CD4-positive, alpha-beta T cell treated with Interleukin-2 at 100 ng/mL for 4 hours (primary cell): ENCODE results near the gene GPR63.

Source experiments
- DNase-seq: peaks from one replicate; pipeline ENCODE4 v3.0.0-alpha.2; 2020; ENCODE audit warnings: low spot score

The GPR63 gene

GRCh38 chr6:96821034-96821433 lies 16.2 kb downstream of the GPR63 start:
- no peak for DNase-seq

GRCh38 chr6:96816301-96816817 lies 20.9 kb downstream of the GPR63 start:
- no peak for DNase-seq

GRCh38 chr6:96814625-96815024 lies 22.7 kb downstream of the GPR63 start:
- no peak for DNase-seq

DNA sequence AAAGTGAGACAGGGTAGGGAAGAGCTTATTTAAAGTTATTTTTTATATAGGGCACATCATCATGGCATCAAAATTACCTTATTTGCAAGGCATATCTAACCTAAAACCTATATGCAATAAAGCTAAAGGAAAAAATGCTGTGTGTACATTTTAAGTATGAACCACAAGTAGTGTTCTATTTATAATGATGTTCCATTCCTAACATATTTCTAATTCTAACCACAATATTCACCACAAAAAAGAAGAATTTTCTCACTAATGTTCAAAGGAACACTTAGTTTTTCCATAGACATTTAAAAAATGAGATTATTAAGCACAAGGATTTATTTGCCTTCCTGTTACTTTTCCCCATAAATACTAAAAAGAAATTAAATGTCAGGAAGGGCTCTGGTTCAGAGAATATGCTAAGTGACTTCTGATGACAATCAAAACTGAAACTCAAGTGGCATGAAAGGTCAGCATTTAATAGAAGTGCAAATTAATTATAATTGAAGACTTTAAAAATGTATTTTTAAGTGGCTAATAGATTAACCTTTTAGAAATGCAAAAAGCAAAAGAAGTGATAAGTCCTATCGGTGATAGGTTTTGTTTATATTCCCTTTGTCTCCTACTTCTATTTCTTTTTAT lies 25.1 kb downstream of the GPR63 start:
- no peak for DNase-seq

DNA sequence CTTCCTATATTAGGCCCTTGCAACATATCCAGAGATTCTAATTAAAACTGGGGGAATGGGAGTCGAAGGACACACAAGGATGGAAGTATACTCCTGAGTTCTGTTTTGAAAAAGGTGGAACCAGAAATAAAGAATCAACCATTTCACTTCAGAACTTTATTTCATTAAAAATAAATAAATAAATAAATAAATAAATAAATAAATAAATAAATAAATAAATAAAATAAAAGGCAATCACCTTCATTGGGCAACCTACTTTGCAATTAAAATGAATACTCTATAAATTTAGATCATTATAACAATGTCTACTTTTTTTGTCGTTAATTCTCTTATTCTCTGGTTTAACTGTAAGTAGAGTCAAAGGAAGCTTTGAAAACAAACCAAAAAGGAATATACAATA lies 25.6 kb downstream of the GPR63 start:
- DNase-seq, result no peak

- no peak for DNase-seq
Observed at GRCh38 chr6:96811136-96811535, 26.1 kb downstream of the GPR63 start.

- DNase-seq, result no peak
Observed at GRCh38 chr6:96809119-96809518, 28.2 kb downstream of the GPR63 start.

DNA sequence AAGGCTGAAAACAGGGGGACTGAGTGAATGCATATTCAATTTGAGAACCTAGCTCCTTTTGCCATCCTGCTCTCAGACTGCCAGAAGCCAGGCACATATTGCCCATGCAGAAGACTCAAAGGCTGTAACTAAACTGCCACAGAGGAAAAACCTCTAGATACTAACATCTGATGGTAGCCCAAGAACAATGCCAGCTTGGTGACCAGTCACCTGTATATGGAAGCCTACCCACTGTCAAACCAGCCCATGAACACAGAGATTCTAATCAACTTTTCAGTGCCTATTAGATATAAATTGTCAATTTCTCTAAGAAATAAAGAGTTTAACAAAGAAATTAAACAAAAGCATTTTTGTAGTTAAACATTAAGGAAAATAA lies 34.2 kb downstream of the GPR63 start:
- DNase-seq, result no peak

- DNase-seq, result no peak
Observed at GRCh38 chr6:96795481-96795880, 41.8 kb downstream of the GPR63 start.

DNA sequence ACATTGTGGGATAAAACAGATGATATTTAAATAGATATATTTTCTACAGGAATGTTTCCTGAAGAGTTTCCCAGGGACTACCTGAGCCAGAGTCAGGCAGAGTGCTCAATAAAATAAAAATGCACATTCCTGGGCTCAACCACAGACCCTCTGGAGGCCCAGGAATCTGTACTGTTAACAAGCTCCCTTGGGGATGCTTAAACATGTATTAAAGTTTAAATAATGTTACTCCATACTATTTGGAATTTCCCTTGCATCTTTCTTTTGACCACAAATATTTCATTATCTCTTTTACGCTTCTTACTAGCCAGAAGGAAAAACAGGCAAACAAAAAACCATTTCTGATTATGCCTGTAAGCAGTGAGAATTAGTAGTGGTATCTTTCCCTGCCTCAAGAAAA lies 42.3 kb downstream of the GPR63 start:
- DNase-seq, result no peak

DNA sequence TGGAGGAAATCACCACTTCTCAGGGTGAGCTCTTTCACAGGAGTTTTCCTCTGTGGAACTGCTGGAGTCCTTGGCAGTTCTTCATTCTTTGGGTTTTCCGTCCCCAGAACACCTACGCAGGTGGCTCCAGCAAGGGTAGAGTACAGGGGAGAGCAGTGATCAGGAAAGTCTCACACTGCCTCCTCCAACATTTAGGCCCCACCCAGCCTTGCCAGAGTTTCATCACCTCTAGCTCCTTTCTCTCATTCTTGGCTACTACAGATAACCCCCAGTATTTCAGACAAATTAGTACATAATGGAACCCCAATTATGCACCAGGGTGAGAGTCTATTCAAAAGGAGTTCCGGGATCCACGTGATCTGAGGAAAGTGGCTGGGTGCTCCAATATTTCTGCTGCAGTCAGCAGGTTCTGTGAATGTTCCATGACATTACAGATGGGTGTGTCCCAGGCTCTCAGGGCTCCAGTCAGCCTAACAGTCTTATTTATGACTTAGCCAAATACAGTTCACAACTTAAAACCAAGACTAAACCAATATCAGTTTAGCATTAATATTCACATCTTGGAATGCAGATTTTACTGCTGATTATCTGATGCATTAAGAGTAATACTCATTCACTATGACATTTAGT lies 44.6 kb downstream of the GPR63 start:
- DNase-seq, result no peak

DNA sequence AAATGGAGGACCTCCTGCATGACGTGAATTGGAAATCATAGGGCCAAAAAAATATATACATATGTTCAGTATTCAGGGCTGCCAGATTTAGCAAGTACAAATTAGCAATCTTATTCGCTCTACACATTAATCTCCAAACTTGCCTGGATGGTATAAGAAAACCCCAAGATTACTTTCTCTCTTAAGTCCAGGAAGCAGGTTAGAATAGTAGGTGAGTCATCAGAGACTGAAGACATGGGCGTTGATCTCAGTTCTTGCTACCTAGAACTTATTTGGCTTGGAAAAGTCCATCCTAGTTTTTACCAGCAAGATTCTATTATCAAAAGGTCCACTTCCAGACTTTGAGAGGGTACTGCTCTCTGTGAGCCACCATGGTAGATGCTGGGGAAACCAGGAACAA lies 47.4 kb downstream of the GPR63 start:
- DNase-seq, result no peak

- no peak for DNase-seq
Observed at GRCh38 chr6:96787846-96788580, 49.3 kb downstream of the GPR63 start.

DNA sequence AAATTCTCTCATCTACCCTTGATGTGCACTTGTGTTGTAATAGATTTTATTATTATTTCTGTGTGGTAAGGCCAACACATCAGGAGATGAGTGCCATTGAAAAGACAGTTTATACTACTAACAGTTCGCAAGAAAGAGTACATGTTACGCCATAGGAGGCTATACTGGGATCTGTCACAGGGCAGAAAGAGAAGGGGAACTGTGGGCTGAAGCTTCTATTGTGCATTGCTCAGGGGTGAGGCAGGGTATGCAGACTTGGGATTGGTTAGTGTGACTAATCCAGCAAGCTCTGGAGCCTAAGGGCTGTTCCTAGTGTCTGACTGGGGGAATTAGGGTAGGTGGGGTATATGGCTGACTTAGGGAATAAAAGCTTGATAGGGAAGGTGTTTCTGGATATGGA lies 50.9 kb downstream of the GPR63 start:
- DNase-seq, result no peak

- DNase-seq, result no peak
Observed at GRCh38 chr6:96784650-96785049, 52.6 kb downstream of the GPR63 start.

DNA sequence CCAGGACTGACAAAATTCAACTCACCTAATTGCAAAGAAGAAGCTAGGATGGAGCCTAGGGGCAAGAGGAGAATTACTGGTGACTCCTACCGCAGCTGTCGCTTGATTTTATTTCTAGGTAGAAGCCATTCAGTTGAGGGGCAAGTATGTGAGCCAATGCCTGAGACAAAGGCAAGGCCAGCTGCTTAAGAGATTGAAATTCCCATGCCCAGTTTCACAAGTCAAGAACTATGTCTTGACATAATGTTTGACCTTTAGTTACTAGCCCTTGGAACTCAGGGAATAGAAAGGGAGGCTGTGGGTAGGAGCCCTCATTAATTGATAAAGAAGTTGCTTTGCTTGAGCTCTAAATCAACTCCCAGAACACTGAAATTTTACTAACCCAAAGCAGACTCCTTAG lies 54.0 kb downstream of the GPR63 start:
- DNase-seq, result no peak

DNA sequence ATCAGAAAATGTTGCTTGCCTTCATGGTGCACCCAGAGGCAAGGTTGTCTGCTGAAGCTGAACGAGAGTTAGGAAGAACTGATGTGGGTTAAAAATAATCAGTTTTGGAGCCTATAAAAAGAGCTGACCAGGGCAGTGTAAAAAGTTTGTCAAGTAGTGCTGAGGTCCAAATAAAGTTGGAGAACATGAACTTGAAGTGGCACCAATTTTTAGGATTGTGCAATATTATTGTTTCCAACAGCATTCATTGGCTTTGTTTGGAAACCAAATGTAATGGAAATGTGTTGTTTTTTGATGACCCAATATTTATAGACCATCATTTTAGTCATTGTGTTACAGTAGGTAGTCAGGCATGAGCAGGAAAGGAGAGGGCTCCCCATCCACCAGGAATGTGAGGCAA lies 55.7 kb downstream of the GPR63 start:
- DNase-seq, result no peak

GRCh38 chr6:96777113-96777512 lies 60.2 kb downstream of the GPR63 start:
- no peak for DNase-seq

- no peak for DNase-seq
Observed at GRCh38 chr6:96775727-96776400, 61.4 kb downstream of the GPR63 start.

DNA sequence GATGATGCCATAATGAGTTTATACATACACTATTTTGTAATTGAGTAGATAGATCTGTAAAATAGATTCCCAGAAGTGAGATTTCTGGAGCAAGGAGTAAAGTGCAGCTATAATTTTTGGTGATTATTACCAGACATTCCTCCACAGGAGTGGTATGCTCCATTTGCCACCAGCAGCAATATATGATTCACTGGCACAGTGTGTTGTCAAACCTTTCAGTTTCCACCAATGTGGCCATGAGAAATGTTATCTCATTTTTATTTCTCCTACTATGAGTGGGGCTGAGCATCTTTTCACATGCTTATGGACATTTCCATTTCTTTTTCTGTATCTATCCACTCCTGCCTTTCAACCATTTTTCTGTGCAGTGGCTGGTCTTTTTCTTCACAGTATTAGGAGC lies 70.5 kb downstream of the GPR63 start:
- no peak for DNase-seq

- DNase-seq, result no peak
Observed at GRCh38 chr6:96762599-96762998, 74.7 kb downstream of the GPR63 start.

- no peak for DNase-seq
Observed at GRCh38 chr6:96761794-96762193, 75.5 kb downstream of the GPR63 start.

DNA sequence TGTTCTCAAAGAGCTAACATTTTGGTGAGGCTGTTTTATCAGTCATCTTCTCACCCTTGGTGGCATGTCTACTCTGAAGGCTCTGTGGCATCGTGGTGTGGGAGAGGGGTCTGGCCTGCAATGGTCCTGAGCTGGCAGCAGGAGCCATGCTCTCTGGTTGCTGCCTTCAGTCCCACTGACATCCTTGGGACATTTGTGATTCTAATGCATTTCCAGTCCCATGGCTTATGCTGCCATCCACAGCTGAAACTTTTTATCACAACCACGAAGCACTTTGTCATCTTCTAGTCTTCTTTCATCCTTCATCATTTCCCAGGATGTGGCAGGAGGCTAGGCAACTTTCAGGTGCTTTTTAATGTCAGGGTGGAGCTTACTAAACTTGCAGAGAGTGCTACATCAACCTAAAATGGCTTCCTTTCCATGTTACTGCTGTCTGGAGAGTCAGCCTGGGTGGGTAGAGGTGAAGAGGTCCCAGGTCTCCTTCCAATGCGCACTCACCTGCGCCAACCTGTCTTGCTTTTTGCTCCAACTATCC lies 77.1 kb downstream of the GPR63 start:
- no peak for DNase-seq
